IPS-20b (cell line): Measurements from ENCODE around the gene RBMXL2.

Source experiments
- H3K27ac ChIP-seq: one replicate; pipeline ENCODE4 v1.5.1; 2013; ENCODE audit warnings: low read length
- H3K27me3 ChIP-seq: 2 replicates; pipeline ENCODE4 v1.6.1; 2013; ENCODE audit warnings: mild to moderate bottlenecking, low read length, inconsistent platforms; ENCODE audit not compliant: insufficient read depth
- H3K36me3 ChIP-seq: 2 replicates; pipeline ENCODE4 v1.6.1; 2013; ENCODE audit warnings: low read depth, mild to moderate bottlenecking, inconsistent platforms, low read length, moderate library complexity; ENCODE audit not compliant: insufficient read depth
- H3K4me1 ChIP-seq: 2 replicates; pipeline ENCODE4 v1.6.1; 2013; ENCODE audit warnings: mild to moderate bottlenecking, control low read depth, inconsistent platforms, low read length, moderate library complexity; ENCODE audit not compliant: insufficient read depth
- H3K4me3 ChIP-seq: 2 replicates; pipeline ENCODE4 v1.5.1; 2013; ENCODE audit warnings: mild to moderate bottlenecking, low read length, inconsistent platforms
- H3K9ac ChIP-seq: 2 replicates; pipeline ENCODE4 v1.6.1; 2013; ENCODE audit warnings: low read depth, mild to moderate bottlenecking, inconsistent platforms, low read length, moderate library complexity
- H3K9me3 ChIP-seq: 2 replicates; pipeline ENCODE4 v1.6.1; 2013; ENCODE audit warnings: mild to moderate bottlenecking, low read depth, low read length, inconsistent platforms; ENCODE audit not compliant: insufficient read depth

RBMXL2 gene

GRCh38 chr11:7081441-7081840, 7.4 kb upstream of the RBMXL2 start:
- Histone ChIP-seq H3K27ac (no peak overlapping the region), H3K27me3 (no peaks in the 10 kb centered on the region), H3K36me3 (no peaks in the 10 kb centered on the region), H3K4me3 (no peak overlapping the region), H3K4me1 (no peaks in the 10 kb centered on the region), H3K9me3 (peaks cover 12% of the 10 kb centered on the region; the same call in 1 of the 2 replicates), H3K9ac (no peak overlapping the region)

- Histone ChIP-seq H3K27me3 (no peaks in the 10 kb centered on the region), H3K4me1 (no peaks in the 10 kb centered on the region), H3K4me3 (no peak overlapping the region), H3K36me3 (no peaks in the 10 kb centered on the region), H3K9me3 (0 out of 2 replicates have a peak, but pooled peaks cover 6% of the 10 kb centered on the region), H3K27ac (no peak overlapping the region), H3K9ac (no peak overlapping the region)
Measured at GRCh38 chr11:7089328-7090251, 792 bp downstream of the RBMXL2 start.

GRCh38 chr11:7098235-7098832, 9.5 kb downstream of the RBMXL2 start:
- no peaks in the 10 kb centered on the region; the same call in 1 of the 2 replicates for H3K27me3 ChIP-seq
- no peaks in the 10 kb centered on the region for H3K9me3 ChIP-seq
- H3K27ac ChIP-seq = no peak overlapping the region
- no peak overlapping the region for H3K9ac ChIP-seq
- H3K36me3 ChIP-seq = no peaks in the 10 kb centered on the region
- H3K4me1 ChIP-seq = no peaks in the 10 kb centered on the region
- no peak overlapping the region for H3K4me3 ChIP-seq

- H3K4me3 ChIP-seq = no peak overlapping the region
- no peaks in the 10 kb centered on the region for H3K4me1 ChIP-seq
- no peak overlapping the region for H3K9ac ChIP-seq
Measured at GRCh38 chr11:7115780-7116179, 27.0 kb downstream of the RBMXL2 start.

GRCh38 chr11:7116370-7116769, 27.6 kb downstream of the RBMXL2 start:
- H3K9ac ChIP-seq = no peak overlapping the region
- H3K27ac ChIP-seq = no peak overlapping the region
- no peak overlapping the region for H3K4me3 ChIP-seq
- no peaks in the 10 kb centered on the region for H3K4me1 ChIP-seq
- H3K27me3 ChIP-seq = no peaks in the 10 kb centered on the region
- no peaks in the 10 kb centered on the region for H3K36me3 ChIP-seq
- no peaks in the 10 kb centered on the region for H3K9me3 ChIP-seq

More at GRCh38 chr11:7115780-7116179, 27.0 kb downstream of the RBMXL2 start:
- H3K36me3 ChIP-seq = no peaks in the 10 kb centered on the region
- no peaks in the 10 kb centered on the region for H3K9me3 ChIP-seq
- H3K27ac ChIP-seq = no peak overlapping the region
- no peaks in the 10 kb centered on the region for H3K27me3 ChIP-seq

- Histone ChIP-seq H3K9me3 (no peaks in the 10 kb centered on the region), H3K27me3 (no peaks in the 10 kb centered on the region), H3K9ac (no peak overlapping the region), H3K4me3 (no peak overlapping the region), H3K27ac (no peak overlapping the region), H3K4me1 (no peaks in the 10 kb centered on the region), H3K36me3 (no peaks in the 10 kb centered on the region)
Measured at GRCh38 chr11:7138051-7138450, 49.3 kb downstream of the RBMXL2 start.
